Natural killer cell (primary cell): ENCODE data around the gene UBR4. TPM values are rescaled to one million over a fixed set of nuclear protein-coding genes. Genes with fewer than 3 reads are reported as not detected.

Source experiments
- ATAC-seq, 3 donors: fragments of 150-1000 bp in 2 of 3; fragments of 200-7000 bp in 1 of 3; cut with Tn5 transposase; 1 replicate in 1 of 3; 2 replicates in 2 of 3; pipeline ENCODE4 v1.10.0; 2021; ENCODE audit warnings: mild to moderate bottlenecking in 2 of 3, moderate library complexity in 2 of 3
- DNase-seq, 2 donors: peaks; one replicate each; pipeline versions ENCODE4 v3.0.0 to v3.0.0-alpha.2; 2013 to 2021; ENCODE audit warnings: mixed read lengths in 1 of 2
- H3K27ac ChIP-seq: one replicate; pipeline ENCODE4 v1.5.1; 2013; ENCODE audit warnings: mild to moderate bottlenecking, low read length
- H3K27me3 ChIP-seq: one replicate; pipeline ENCODE4 v1.6.1; 2013; ENCODE audit warnings: low read length; ENCODE audit not compliant: control insufficient read depth, insufficient read depth
- H3K36me3 ChIP-seq: one replicate; pipeline ENCODE4 v1.6.1; 2013; ENCODE audit warnings: low read length; ENCODE audit not compliant: control insufficient read depth, insufficient read depth
- H3K4me1 ChIP-seq: one replicate; pipeline ENCODE4 v1.6.1; 2013; ENCODE audit warnings: low read length; ENCODE audit not compliant: control insufficient read depth, insufficient read depth
- H3K4me3 ChIP-seq: one replicate; pipeline ENCODE4 v1.5.1; 2013; ENCODE audit warnings: low read length
- H3K9me3 ChIP-seq: one replicate; pipeline ENCODE4 v1.6.1; 2013; ENCODE audit warnings: low read length; ENCODE audit not compliant: control insufficient read depth, insufficient read depth
- H3K27ac Mint-ChIP-seq, 2 donors: one replicate each; pipeline ENCODE4 v1.8.0; 2022; ENCODE audit warnings: mild to moderate bottlenecking in 2 of 2, mixed read lengths in 2 of 2, moderate library complexity in 1 of 2
- H3K27me3 Mint-ChIP-seq, 2 donors: one replicate each; pipeline ENCODE4 v1.8.0; 2022; ENCODE audit warnings: low read depth in 2 of 2, mixed read lengths in 2 of 2
- H3K36me3 Mint-ChIP-seq: one replicate; pipeline ENCODE4 v1.8.0; 2022; ENCODE audit warnings: mixed read lengths
- H3K4me1 Mint-ChIP-seq, 2 donors: one replicate each; pipeline ENCODE4 v1.8.0; 2022; ENCODE audit warnings: mixed read lengths in 2 of 2
- H3K4me3 Mint-ChIP-seq: one replicate; pipeline ENCODE4 v1.8.0; 2022; ENCODE audit warnings: mild to moderate bottlenecking, moderate library complexity, mixed read lengths
- H3K9me3 Mint-ChIP-seq, 2 donors: one replicate each; pipeline ENCODE4 v1.8.0; 2022; ENCODE audit warnings: mixed read lengths in 2 of 2
- WGBS: methylation state at CpG from one replicate; pipeline ENCODE4 v1.1.7; 2013; ENCODE audit warnings: missing lambda C conversion rate; ENCODE audit not compliant: insufficient coverage; 5-methylcytosine and 5-hydroxymethylcytosine counted together
- intact Hi-C: fragments of 100-400 bp; cut with micrococcal nuclease; formaldehyde crosslinking; loops from one replicate; pipeline ENCODE4 v1.14.2; 2022
- total RNA-seq, 4 donors: library from RNA; stranded (reverse); fragments of 120-200 nt in 1 of 4; gene quantifications; one replicate each; pipeline versions ENCODE4 v1.2.3 to v1.2.4, GENCODE V29; 2013 to 2022
- TF ChIP-seq, protein P1 (sequence below): fragments of 200-600 bp; IDR thresholded peaks from one replicate; pipeline ENCODE4 v1.8.0; 2022; ENCODE audit warnings: antibody characterized with exemption

UBR4 gene
- total RNA-seq, 3 donors from 2014 or later (not counting 1 experiment from before 2014, with no cell fraction given), result 139 to 178 (median 158) TPM

- intact Hi-C loops, result no loop called here
- no peaks in the 10 kb centered on the region for H3K4me1 Mint-ChIP-seq
- 84% methylated on average over 10 of the region's 10 CpGs for WGBS
- no peak overlapping the region for H3K4me3 Mint-ChIP-seq
- Histone ChIP-seq H3K36me3 (no peaks in the 10 kb centered on the region), H3K27ac (no peak overlapping the region), H3K4me1 (no peaks in the 10 kb centered on the region), H3K9me3 (no peaks in the 10 kb centered on the region), H3K4me3 (no peak overlapping the region), H3K27me3 (peaks cover 2% of the 10 kb centered on the region)
- H3K27ac Mint-ChIP-seq, result no peak overlapping the region
- no peaks in the 10 kb centered on the region for H3K36me3 Mint-ChIP-seq
- DNase-seq (no peak), ATAC-seq (no peak)
- no peaks in the 10 kb centered on the region for H3K9me3 Mint-ChIP-seq
- peaks cover 8 to 14% of the 10 kb centered on the region in 2 donors for H3K27me3 Mint-ChIP-seq
- TF ChIP-seq, protein P1, sequence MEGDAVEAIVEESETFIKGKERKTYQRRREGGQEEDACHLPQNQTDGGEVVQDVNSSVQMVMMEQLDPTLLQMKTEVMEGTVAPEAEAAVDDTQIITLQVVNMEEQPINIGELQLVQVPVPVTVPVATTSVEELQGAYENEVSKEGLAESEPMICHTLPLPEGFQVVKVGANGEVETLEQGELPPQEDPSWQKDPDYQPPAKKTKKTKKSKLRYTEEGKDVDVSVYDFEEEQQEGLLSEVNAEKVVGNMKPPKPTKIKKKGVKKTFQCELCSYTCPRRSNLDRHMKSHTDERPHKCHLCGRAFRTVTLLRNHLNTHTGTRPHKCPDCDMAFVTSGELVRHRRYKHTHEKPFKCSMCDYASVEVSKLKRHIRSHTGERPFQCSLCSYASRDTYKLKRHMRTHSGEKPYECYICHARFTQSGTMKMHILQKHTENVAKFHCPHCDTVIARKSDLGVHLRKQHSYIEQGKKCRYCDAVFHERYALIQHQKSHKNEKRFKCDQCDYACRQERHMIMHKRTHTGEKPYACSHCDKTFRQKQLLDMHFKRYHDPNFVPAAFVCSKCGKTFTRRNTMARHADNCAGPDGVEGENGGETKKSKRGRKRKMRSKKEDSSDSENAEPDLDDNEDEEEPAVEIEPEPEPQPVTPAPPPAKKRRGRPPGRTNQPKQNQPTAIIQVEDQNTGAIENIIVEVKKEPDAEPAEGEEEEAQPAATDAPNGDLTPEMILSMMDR, result no peak
Measured at GRCh38 chr1:19034721-19035120, 175.3 kb downstream of the UBR4 start.

DNA sequence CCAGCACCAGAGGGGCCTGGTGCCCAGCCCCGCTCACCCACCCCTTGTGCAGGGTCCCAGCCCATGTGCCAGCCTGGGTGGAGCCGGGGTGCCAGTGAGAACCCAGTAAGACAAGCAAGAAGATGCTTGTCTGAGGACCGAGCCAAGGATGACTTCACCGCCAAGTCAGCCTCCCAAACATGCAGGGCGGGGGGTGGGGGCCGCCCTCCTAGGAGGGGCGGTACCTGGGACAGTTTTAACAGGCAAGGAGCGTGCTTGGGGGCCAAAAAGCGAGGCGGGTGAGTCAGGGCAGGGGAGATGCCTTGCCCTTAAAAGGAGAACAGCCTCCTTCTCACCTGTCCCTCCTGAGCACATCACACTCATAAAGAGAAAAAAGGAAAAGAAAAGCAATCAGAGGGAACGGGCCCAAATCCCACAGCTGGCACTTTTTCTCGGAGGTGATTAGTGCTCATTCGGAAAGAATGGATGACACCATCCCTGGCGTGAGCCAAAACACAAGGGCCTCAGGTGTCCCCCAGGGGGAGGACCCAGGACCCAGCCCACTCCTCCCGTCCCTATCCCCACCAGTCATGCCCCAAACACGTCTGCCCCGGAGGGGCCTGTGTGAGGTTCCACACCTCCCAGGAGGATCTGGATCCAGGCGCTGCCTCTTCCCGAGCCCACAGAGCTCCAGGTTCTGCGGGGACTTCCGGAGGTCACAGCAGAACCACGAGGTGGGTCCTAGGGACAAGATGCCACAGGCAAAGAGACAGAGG, 176.0 kb downstream of the UBR4 start:
- H3K27ac Mint-ChIP-seq, result no peak overlapping the region
- H3K27me3 Mint-ChIP-seq, result peaks cover 8 to 9% of the 10 kb centered on the region in 2 donors
- Histone ChIP-seq H3K36me3 (no peaks in the 10 kb centered on the region), H3K9me3 (no peaks in the 10 kb centered on the region), H3K27me3 (peaks cover 2% of the 10 kb centered on the region), H3K4me3 (no peak overlapping the region), H3K4me1 (no peaks in the 10 kb centered on the region), H3K27ac (no peak overlapping the region)
- no peak overlapping the region for H3K4me3 Mint-ChIP-seq
- H3K4me1 Mint-ChIP-seq, result no peaks in the 10 kb centered on the region
- WGBS, result 88% methylated on average over 22 of the region's 22 CpGs
- H3K36me3 Mint-ChIP-seq, result no peaks in the 10 kb centered on the region
- intact Hi-C loops, result no loop called here
- TF ChIP-seq, protein P1, result no peak
- no peak for DNase-seq
- no peaks in the 10 kb centered on the region for H3K9me3 Mint-ChIP-seq
- ATAC-seq, result no peak

GRCh38 chr1:19033515-19033839, 176.6 kb downstream of the UBR4 start:
- Histone ChIP-seq H3K27ac (no peak overlapping the region), H3K27me3 (peaks cover 2% of the 10 kb centered on the region), H3K4me1 (no peaks in the 10 kb centered on the region), H3K36me3 (no peaks in the 10 kb centered on the region), H3K9me3 (no peaks in the 10 kb centered on the region), H3K4me3 (no peak overlapping the region)
- ATAC-seq (no peak), DNase-seq (no peak)
- Mint-ChIP-seq H3K36me3 (no peaks in the 10 kb centered on the region), H3K27me3 (peaks cover 2 to 9% of the 10 kb centered on the region in 2 donors), H3K4me3 (no peak overlapping the region), H3K27ac (no peak overlapping the region), H3K9me3 (no peaks in the 10 kb centered on the region), H3K4me1 (no peaks in the 10 kb centered on the region)
- intact Hi-C loops, result no loop called here
- TF ChIP-seq, protein P1, result no peak
- WGBS, result 82% methylated on average over 8 of the region's 8 CpGs
